NCI-H82 treated with DMSO at 0.1 percent for 48 hours (cell line): ENCODE results near the gene UFD1.

Experiments used
- DNase-seq: peaks from one replicate; lab custom pipeline; 2025; ENCODE audit not compliant: unreplicated experiment; lab: John Stamatoyannopoulos, UW

Gene UFD1

GRCh38 chr22:19431649-19432132, 47.3 kb downstream of the UFD1 start, which contains the start of gene HIRA:
Gene HIRA (minus strand): TSS chr22:19431733. CDS start chr22:19431476, 257 bp downstream.
- no peak for DNase-seq

GRCh38 chr22:19430890-19431541, 48.0 kb downstream of the UFD1 start:
- DNase-seq: no peak

GRCh38 chr22:19429950-19430889, 48.8 kb downstream of the UFD1 start:
- DNase-seq: no peak

- DNase-seq: no peak
Measured at GRCh38 chr22:19424186-19424500, 54.9 kb downstream of the UFD1 start.

GRCh38 chr22:19422440-19423301, 56.3 kb downstream of the UFD1 start:
- DNase-seq: no peak

- DNase-seq: no peak
Measured at GRCh38 chr22:19420321-19420720, 58.7 kb downstream of the UFD1 start.

GRCh38 chr22:19419464-19420178, 59.4 kb downstream of the UFD1 start:
- DNase-seq: no peak

GRCh38 chr22:19419086-19419463, 59.9 kb downstream of the UFD1 start:
- DNase-seq: no peak

GRCh38 chr22:19412923-19413322, 66.1 kb downstream of the UFD1 start:
- no peak for DNase-seq

- DNase-seq: no peak
Measured at GRCh38 chr22:19412478-19412877, 66.5 kb downstream of the UFD1 start.

GRCh38 chr22:19411690-19412045, 67.3 kb downstream of the UFD1 start:
- no peak for DNase-seq

GRCh38 chr22:19410941-19411689, 67.9 kb downstream of the UFD1 start:
- DNase-seq: no peak

- DNase-seq: peak; percentile 1
Measured at GRCh38 chr22:19407649-19408606, 71.1 kb downstream of the UFD1 start.

GRCh38 chr22:19406846-19407245, 72.1 kb downstream of the UFD1 start:
- no peak for DNase-seq

- no peak for DNase-seq
Measured at GRCh38 chr22:19406281-19406811, 72.6 kb downstream of the UFD1 start.

- no peak for DNase-seq
Measured at GRCh38 chr22:19405652-19406051, 73.3 kb downstream of the UFD1 start.

GRCh38 chr22:19405133-19405532, 73.9 kb downstream of the UFD1 start:
- no peak for DNase-seq

- DNase-seq: no peak
Measured at GRCh38 chr22:19404676-19405075, 74.3 kb downstream of the UFD1 start.
